ENCODE results near the gene TMEM225B.
"Not testable (repeated sequence)": the region's sequence is repeated elsewhere in the genome, so short reads cannot be mapped to it uniquely, and the experiment has no call there.

TMEM225B gene

DNA sequence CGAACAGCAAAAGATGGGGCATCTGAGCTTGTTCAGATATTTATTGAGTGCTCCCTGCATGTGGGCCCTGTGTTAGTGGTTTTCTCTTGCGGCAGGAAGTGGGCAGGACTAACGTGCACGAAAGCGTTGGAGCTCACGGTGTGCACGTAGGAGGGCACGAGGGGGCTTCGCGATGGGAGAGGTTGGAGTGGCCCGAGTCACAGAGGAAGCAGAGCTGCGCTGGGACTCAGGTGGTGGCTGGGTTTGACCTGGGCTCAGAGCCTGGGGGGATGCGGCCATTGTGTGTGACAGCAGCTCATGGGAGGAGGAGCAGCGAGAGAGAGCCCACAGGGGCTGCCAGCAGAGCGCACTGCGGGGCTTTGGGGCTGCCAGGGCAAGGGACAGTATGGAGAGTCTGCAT, 26.4 kb downstream of the TMEM225B start:
- DNase-seq: no peak

DNA sequence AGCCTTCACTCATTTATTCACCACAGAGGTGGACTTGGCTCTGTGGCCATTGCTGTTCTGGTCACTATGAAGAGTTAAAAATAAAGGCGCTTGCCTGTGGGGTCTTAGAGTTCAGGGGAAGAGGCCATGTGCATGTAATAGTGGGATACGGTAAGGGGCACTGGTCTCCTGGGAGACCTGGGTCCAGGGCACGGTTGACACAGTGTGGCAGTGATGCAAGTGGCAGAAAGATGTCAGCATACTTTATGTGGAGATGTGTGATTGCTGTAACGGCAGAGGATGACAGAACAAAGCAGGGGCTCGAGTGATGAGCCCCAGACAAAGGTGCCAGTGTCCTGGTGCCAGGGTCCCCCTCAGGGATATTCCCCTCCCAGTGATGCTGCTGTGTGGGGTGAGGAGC, 27.3 kb downstream of the TMEM225B start:
- DNase-seq: no peak

DNA sequence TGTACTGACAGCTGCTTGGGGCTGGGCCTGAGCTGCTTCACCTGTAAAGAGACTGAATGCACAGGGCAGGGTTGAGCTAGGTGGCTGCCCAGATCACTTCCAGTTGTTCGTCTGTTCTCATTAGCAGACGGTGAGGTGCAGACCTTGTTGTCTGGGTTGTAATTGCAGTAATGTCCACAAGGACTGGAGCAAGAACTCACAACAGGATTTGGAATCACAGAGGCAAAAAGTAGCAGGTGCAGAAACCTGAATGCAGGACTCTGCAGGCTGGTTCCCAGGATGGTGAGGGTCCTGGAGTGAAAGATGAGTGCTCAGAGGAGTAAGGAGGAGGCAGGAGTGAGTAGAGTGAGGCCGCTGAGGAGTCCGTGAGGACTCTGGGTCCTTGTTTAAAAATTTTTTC, 27.9 kb downstream of the TMEM225B start:
- DNase-seq: no peak

DNA sequence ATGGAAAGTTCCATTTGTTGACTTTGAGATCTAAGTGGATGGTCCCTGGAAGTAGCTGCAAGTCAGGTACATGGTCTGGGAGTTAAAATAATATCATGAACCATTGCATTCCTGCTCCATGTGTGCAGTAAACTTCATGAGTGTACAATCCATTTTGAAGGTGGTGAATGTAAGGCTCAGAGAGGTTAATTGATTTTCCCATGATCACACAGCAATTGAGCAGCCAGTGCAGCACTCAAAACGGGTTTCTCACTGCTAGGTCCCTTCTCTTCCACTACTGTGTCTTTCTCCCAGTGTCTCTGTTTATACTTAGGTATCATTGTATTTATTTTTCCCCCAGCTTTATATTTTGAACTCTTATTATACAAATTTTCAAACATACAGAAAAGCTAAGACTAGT, 28.6 kb downstream of the TMEM225B start:
- DNase-seq: no peak

DNA sequence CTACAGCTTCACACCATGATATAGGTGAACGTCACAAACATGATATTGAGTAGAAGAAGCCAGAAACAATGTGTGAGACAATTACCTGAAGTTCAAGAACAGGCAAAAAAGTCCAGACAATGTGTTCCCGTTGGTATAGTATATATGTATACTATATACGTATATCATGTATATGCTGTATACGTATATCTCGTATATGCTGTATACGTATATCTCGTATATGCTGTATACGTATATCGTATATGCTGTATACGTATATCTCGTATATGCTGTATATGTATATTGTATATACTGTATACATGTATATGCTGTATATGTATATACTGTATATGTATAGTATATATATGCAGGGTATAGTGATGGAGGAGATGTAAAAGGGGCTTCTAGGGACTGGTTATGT, 29.4 kb downstream of the TMEM225B start:
- no peak for DNase-seq

DNA sequence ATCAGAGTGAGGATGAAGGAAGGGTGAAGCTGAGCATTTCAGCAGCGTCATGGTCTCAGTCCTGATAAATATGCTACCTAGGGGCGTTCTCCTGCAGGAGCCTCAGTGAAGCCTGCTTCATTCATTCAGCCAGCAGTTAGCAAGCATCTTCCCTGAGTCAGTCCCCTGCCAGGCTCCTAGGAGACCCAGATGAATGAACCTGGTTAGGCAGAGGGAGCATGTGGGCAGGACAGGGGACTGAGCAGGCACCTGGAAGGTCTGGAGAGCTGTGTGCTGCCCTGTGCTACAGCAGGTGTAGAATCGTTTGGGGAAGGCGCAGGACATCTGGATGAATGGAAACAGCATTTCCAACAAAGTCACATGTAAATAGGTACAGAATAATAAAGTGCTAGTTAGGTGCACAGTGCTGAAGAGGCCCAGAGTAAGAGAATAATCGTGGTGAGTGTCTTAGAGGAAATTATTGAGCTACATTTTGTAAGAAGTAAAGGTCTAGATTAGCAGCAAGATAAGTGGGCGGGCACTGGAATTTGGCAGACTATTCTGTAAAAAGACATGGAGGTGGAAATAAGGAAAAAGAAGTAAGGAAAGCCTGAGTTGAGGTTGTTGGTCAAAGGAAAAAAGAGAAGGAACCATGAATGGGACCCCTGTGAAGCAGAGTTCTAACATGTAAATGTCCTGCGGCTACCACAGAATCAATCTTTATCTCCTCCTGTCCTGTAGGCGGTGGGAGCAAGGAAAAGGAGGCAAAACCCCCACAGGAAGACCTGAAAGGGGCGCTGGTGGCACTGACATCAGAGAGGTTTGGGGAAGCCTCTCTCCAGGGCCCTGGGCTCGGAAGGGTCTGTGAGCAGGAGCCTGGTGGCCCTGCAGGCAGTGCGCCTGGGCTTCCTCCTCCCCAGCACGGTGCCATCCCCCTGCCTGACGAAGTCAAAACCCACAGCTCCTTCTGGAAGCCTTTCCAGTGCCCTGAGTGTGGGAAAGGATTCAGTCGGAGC, 30.7 kb downstream of the TMEM225B start:
- DNase-seq: no peak

DNA sequence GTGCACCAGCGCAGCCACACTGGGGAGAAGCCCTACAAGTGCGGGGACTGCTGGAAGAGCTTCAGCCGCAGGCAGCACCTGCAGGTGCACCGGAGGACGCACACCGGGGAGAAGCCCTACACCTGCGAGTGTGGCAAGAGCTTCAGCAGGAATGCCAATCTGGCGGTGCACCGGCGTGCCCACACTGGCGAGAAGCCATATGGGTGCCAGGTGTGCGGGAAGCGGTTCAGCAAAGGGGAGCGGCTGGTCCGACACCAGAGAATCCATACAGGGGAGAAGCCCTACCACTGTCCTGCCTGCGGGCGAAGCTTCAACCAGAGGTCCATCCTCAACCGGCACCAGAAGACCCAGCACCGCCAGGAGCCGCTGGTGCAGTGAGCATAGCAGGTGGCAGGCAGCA, 31.6 kb downstream of the TMEM225B start:
- no peak for DNase-seq

DNA sequence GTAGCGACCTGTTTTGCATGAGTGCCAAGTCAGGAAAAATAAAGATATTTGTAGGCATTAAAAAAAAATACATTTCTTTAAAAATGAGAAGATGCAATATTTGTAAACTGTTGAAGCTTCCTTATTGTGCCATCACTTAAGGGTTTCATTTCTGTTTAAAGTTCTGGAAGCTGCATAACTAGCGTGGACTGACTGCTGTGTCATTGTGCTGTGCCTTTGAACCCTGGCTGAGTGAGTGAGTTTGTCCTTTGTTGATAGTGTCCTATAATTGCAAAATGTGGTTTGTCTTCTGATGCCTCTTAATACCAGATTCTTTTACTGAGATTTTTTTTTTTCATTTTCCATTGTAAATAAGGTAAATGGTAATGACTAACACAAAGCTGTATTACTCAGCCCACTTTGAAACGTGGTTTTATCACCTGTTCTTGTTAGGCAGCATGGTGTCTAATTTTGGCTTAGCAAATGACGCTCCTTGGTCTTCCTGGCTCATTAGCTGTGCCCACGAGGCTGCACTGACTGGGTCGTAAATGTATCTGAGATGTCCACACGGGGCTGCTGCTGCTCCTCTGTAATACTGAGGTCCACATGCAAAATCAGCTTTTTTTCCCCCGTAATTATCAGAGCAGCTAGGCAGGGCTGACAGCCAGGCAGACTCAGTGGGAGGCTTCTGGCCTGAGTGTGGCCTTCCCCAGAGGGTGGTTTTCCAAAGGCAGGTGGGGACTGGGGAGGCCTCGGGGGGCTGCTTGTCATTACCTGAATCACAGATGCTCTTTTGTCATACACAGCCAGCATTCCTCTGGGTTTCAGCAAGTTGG, 33.4 kb downstream of the TMEM225B start:
- no peak for DNase-seq

DNA sequence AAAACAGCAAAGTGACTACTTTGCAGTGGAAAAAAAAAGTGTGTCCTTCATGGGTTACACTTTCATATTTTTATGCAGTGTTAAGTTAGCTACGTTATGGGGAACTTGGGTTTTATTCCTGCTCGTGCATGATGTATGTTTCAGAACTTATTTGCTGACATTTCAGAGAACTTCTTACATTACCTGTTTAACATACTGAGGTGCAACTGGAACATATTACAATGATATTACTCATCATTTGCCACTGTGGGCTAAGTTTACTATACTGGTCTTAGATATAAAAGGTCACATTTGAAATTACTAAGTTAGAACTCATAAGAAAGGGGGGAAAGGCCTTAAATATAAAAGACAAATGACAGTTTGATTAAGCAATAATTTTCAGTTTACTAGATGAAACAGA, 39.3 kb downstream of the TMEM225B start:
- not testable (repeated sequence) for DNase-seq

DNA sequence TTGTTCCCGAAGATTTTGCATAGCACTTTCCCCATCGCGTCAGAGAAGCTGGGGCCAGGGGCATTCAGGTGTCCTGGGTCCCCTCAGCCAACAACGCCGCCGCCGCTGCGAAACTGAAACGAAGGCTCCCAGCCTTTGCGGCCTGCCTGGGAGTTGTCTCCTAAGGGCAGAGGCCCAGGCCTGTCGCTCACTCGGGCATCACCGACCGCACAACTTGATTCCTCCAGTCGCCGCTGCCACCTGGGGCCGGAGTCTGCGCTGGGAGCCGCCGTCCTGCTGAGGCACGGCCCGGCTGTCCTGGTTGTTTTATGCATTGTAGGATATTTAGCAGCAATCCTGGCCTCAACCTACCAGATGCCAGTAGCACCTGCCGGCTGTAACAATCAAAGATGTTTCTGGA, 40.7 kb downstream of the TMEM225B start:
- no peak for DNase-seq

DNA sequence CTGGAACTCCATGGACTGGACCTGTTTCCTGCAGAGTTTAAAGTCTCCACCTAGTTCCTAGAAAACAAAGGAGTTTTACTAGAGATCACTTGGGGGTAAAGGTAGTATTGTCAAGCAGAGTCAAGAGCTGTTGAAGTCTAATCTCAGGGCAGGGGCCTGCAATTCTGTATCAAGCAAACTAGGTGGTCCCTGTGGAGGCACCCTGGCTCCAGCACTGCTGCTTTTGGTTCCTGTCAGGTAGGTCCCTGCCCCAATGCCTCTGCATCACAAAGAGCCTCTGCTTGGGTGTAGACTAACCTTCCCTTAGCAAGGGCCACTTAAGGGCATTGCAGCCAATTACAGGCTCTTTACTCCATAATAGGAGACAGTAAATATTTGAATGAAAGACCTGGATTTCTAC, 41.2 kb downstream of the TMEM225B start:
- DNase-seq: no peak

DNA sequence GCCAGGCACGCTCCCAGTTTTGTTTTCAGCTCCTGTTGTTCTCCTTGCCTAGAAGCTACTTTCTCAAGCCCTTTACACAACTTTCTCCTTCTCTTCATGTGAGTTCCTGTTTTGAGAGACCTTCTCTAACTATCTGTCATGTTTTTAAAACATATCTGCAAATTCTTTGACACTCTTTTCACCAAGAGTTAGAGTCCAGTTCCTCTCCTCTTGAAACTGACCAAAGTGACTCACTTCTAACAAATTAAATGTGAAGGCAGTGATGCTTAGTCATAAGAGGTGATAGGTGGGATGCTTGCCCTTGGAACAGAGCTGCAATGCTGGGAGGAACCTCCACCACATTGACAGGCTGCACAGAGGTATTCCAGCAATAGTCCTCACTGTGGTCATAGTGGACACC, 44.0 kb downstream of the TMEM225B start:
- DNase-seq: no peak

DNA sequence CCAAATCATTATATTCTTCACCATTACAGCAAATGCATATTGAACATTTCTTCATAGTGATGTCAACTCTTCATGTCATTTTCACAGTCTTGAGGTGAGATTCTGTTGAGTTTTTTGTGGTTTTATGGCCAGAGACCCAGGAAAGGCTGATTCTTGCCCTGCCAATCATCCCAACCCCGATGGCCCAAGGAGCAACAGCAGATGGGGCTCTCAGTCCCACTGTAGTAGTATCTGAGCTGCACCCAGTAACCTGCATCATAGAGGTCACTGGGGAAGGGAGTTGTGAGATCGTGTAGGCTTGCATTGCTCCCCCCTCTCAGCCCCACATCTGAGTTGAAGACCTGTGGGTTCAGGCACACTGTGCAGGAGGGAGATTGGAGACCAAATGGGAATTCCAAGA, 45.4 kb downstream of the TMEM225B start:
- no peak for DNase-seq

DNA sequence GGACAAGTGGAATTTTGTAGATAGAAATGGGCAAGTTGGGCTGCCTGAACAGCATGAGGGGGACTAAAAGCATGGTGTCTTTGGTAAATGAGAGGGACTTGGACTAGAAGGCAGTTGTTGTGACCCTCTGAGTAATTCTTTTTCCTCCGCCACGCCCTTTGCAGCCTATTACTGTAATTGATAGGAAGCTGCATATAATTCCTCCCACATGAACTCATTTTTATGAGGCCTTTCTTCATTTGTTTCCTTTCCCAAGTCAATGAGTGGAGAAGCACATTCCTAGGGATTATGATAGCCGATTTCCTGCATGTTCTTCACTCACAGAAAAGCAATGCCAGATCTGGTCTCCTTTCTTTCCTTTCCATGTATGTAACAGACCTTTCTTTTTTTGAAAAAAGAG, 46.4 kb downstream of the TMEM225B start:
- no peak for DNase-seq

DNA sequence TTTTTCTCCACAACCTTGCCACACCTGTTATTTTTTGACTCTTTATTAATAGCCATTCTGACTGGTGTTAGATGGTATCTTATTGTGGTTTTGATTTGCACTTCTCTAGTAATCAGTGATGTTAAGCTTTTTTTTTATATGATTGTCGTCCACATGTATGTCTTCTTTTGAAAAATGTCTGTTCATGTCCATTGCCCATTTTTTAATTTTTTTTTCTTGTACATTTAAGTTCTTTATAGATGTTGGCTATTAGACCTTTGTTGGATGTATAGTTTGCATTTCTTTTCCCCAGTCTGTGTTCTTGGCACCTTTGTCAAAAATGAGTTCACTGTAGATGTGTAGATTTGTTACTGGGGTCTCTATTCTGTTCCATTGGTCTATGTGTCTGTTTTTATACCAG, 47.5 kb downstream of the TMEM225B start:
- no peak for DNase-seq

DNA sequence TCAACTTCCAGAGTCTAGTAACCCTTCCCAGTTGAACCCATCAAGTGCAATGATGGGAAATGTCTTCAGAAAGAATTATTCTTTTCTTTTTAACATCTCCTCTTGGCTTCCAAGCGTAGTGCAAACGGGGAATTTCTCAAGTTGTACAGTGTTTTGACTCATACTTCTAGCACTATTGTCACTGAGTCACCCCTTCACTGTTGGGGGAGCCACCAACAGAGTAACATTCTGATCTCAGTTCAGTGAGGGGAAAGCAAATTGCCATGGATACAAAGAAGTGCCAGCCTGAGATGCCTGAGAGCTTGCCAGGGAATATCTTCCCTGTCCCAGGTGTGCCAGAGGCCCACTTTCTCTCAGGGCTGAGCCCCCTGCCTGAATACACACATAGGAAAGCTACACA, 50.8 kb downstream of the TMEM225B start:
- no peak for DNase-seq

DNA sequence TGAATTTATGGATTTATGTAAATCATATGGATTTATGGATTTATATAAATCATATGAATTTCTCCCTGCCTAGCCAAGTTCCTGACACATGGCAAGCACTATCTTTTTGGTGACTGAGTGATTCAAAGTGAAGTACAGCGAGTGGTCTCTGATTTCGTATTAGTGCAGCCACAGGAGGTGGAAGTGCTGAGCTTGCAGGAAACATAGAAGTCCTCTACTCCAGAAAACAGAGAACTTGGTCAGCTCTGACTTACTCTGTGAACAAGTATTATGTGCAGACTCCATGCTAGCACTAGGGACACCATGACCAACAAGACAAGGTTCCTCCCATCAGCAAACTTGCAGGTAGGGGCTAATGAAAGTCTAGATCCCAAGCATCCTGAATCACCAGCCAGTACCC, 53.2 kb downstream of the TMEM225B start:
- no peak for DNase-seq

DNA sequence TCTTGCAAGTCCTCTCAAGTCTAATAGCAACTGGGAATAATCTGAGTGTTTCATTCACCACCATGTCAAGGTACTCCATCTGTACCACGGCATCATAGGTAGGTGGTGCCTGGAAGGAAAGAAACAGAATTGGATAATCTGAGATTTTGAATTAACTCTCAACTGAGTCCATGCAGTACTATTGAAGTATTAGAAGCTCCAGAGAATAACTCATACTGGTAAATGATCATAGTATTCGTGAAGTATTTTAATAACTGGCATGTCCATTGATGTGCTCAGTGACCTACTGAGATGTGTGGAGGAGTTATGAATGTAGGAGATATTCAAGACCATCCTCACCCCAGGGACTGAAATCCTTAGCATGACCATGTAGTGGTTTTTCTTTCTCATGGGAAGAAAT, 54.6 kb downstream of the TMEM225B start:
- DNase-seq: no peak

DNA sequence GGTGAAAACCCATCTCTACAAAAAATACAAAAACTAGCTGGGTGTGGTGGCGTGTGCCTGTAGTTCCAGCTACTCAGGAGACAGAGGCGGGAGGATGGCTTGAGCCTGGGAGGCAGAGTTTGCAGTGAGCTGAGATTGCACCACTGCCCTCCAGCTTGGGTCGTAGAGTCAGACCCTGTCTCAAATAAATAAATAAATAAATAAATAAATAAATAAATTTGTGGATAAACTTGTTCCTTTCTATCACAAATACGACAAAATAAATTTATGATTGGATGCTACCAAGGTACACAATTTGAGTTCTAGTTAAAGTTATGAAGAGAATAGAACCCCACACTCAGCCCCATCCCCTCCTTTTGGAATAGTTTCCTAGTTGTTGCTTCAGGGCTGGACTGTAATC, 55.2 kb downstream of the TMEM225B start:
- not testable (repeated sequence) for DNase-seq

DNA sequence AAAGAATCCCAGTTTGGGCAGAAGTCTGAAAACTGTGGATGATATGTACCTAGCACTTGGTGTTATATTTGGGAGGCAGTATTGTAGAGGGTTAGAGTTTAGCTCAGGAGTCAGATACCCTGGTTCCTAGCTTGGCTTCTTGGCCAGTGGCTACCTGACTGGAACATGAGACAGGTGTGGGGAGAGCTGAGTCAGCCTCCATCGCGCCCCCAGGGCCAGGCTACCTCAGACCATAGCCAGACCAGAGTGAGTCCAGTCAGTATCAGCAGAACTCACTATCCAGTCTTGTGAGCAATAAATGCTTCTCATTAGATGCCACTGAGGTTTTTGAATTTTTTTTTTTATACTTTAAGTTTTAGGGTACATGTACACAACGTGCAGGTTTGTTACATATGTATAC, 55.7 kb downstream of the TMEM225B start:
- no peak for DNase-seq

DNA sequence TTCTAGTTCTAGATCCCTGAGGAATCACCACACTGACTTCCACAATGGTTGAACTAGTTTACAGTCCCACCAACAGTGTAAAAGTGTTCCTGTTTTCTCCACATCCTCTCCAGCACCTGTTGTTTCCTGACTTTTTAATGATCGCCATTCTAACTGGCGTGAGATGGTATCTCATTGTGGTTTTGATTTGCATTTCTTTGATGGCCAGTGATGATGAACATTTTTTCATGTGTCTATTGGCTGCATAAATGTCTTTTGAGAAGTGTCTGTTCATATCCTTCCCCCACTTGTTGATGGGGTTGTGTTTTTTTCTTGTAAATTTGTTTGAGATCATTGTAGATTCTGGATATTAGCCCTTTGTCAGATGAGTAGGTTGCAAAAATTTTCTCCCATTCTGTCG, 56.6 kb downstream of the TMEM225B start:
- not testable (repeated sequence) for DNase-seq

DNA sequence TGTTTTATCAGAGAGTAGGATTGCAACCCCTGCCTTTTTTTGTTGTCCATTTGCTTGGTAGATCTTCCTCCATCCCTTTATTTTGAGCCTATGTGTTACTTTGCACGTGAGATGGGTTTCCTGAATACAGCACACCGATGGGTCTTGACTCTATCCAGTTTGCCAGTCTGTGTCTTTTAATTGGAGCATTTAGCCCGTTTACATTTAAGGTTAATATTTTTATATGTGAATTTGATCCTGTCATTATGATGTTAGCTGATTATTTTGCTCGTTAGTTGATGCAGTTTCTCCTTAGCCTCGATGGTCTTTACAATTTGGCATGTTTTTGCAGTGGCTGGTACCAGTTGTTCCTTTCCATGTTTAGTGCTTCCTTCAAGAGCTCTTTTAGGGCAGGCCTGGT, 59.8 kb downstream of the TMEM225B start:
- not testable (repeated sequence) for DNase-seq
